HG03460 (cell line): ENCODE measurements around the gene DUSP2.
"Not testable (repeated sequence)": the region's sequence is repeated elsewhere in the genome, so short reads cannot be mapped to it uniquely, and the experiment has no call there.

Experiments
- ATAC-seq: cut with Tn5 transposase; IDR thresholded peaks from one replicate; pipeline ENCODE4 v1.9.1; 2021; ENCODE audit not compliant: unreplicated experiment

DUSP2 gene

DNA sequence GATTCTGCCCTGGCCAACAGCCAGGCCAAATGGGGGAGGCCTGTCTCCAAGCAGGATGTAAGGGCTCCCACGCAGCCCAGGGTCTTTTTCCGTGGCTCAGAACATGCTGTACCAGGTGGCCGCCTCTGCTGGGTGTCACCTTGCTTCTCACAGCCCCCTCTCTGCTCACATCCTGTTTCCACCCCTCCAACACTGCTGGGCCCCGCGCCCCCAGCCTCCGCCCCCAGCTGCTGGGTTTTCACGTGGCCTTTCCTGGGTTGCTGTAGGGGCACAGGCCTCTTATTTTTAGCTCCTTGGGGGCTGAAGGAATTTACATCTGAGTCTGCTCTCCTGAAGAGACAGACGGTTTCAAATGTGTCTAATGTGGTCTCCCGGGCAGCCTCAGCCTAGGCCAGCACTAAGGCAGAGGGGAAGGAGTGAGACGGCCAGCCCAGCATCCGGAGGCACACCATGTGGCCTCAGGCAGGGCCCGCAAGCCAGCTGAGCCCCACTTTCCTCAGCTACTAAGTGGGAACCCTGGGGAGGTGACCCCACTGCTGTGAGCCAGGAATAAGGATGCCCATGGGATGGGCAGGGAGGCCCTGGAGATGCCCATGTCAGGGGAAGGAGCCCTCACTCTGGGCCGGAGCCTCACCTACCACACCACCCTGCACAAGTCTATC is 18.7 kb upstream of the DUSP2 start:
- ATAC-seq, result peak; percentile 66

DNA sequence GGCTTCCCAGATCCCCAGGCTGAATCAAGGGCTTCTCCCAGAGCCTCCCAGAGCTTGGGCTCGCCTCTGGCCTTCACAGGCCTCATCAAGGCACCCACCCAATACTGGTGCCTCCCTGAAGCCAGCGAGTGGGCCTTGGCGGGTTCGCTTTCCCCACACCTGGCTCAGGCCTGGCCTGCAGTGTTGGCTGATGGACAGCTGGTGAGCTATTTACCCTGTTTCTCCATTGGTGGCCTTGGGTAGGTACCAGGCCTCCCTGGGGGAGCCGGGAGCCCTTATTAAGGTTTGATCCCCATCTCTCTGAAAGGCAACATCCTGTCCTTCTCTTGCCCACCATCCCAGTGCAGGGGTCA is 18.2 kb upstream of the DUSP2 start:
- ATAC-seq, result no peak

DNA sequence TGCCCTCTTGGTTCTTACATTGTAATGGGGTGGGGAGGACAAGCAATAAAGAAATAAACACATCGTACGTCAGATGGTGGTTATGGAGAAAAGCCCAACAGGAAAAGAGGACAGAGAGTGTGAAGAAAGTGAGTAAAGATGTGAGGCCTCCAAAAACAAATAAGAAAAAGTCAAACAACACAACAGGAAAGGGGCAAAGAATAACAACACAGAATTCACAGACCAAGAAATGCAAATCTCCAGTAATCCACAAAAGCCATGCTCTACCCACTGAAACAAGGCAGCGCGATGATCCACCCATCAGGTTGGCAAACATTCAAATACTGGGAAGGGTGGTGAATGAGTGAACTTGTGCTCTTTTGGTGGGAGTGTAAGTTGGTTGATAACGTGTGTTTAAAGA is 16.7 kb upstream of the DUSP2 start:
- no peak for ATAC-seq

DNA sequence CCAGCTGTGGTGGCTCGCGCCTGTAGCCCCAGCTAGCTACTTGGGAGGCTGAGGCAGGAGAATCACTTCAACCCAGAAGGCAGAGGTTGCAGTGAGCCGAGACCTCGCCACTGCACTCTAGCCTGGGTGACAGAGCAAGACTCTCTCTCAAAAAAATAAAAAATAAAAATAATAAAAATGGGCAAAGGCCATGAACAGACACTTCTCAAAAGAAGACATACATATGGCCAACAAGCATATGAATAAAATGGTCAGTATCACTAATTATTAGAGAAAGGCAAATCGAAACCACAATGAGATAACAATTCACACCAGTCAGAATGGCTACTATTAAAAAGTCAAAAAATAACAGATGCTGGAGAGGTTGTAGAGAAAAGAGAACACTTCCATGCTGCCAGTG is 15.1 kb upstream of the DUSP2 start:
- ATAC-seq, result not testable (repeated sequence)

DNA sequence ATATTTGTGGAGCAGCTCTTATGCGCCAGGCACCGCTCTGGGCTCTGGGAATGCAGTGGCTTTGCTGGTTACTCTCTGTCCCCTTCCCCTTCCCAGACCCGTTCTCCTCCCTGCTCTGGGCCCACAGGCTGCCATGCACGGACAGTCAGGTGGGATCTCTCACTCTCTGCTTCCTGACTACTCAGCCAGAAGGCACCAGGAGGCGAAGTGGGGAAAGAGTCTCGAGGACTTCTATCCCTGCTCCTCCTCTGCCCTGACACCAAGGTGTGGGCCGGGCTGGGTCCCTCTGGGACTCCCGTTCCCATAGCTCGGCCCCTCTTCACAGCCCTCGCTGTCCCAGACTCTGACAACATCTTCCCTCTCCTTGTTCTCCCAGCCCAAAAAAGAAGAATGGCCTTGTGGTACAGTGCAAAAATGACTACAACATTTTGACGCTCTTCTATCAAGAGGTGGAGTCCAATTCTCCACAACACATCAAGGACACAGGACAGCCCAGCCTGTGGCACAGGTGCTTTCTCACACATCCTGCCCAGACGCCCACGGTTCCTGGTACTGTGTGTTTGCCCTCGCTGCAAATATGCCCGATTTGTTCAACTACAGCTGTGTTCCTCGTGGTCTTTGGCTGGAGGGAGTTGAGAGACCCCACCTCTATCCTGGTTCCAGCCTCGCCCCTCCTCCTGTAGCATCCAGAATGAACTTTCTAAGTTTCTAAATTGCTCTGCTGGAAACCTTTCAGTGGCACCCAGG is 14.0 kb upstream of the DUSP2 start:
- ATAC-seq, result no peak

DNA sequence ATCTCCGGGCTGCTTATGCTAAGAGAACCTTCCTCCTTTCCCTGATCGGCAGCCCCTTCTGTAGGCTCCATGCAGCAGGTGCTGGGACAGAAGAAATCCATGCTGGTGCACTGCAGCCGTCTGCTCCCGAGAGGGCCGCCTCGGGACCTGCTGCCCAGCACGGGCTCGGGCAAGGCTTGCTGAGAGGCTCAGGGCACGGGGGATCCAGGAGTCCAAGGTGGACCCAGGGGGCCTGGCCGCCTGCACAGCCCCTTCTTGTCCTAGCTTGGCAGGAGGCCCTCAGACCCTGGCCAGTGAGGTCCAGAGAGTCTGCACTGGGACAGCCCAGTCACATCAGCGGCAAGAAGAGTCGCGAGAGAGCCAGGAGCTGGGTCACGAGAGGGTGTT is 13.3 kb upstream of the DUSP2 start:
- no peak for ATAC-seq

DNA sequence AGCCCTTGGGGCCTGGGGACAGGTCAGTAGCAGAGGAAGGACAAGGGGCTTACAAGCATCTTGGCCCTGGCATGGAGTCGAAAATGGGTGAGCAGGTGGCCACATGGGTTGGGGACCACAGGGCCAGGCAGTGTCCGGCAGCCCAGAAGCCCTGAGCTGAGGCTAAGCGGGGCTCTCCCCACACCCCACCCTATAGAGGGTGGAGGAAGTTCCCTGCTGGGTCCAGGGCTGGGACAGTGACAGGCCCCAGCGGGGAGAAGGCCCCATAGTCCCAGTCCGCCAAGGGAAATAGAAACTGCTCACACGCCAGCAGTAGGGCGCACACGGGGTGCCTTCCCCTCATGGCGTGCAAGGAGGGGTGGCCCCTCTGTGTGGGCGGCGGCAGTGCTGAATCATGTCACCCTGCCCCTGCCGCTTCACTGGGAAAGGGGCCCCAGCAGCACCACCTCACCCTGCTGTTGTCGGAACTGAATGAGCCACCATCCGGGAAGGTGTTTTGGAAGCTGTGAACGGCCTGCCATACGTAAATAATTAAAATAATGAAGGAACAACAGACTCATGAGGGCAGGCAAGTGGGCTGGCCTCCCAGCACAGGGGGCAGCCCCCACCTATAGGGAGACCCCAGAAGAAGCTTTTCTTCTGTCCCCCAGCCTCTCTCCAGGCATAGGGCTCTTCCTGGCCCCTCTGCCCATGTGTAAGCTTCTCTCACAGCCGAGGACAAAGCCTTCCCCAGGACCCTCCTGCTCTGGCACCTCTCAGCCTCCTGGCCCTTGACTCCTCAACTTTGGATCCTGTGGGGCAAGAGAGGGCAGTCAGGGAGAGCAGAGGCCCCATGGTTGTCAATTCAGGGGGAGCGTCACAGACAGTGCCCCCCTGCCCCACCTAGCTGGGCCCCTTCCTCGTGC is 12.7 kb upstream of the DUSP2 start:
- ATAC-seq, result peak; percentile 52

DNA sequence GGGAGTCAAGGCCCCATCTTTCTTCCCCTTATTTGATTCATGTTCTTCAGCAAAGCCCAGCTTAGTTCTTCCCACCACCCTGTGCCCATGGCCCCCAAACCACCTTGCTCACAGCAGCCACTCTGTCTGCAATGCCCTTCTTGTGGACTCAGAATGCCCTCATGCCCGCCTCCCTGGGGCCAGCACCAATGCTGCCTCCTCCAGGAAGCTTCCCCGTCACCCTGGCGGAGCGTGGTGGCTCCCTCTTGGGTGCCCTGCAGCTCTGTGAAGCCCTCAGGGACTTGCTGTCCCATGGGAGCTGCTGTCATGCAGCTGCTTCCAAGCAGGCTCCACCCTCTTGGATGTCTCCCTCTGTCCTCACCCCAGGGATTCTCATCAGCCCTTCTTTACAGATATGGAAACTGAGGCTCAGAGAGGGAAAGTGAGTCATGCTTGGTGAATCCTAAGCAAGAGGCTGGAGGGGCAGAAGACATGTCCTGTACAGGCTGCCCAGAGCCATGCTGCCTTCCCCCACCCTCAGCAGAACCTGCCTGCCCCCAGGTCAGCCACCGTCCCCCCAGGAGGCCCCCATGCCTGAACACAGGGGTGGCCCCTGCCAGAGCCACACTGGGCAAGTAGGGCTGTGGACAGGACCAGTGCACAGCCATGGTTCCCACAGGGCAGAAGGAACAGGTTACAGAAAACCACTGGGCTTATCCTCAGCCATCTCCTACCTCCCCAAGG is 11.8 kb upstream of the DUSP2 start:
- peak; percentile 48 for ATAC-seq

DNA sequence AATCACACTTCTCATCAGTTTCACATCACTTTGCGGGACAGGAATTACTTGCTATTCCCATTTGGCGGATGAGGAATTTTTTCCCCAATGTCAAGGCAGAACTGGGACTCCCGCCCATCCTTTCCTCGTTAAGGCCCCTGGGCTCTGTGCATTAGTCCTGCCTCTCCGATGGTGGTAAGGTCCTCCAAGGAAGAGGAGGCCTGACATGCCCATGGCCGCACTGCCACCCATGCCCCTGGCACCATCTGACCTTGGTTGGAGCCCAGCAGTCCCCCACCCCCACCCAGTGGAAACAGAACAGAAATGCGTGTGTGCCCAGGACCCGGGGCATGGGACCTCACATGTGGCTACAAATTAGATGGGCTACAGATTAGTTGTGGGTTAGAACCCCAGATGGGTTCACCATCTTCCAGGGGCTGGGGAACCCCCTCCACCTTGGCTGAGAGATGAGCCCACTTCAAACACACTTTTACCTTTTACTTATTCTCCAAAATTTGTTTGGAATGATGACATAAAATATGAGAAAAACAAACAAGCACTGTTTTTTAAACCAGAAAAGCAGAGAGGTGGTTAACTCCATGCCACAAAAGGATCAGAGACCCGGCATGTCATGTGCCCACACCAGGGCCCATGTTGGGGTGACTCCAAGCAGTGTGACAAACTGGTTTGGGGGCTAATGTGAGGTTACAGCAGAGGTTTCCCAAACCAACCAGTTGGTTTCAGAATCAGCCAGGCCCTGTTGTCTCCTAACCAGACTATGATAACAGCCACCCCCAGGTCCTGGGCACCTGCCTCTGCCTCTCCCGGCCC is 11.0 kb upstream of the DUSP2 start:
- no peak for ATAC-seq

DNA sequence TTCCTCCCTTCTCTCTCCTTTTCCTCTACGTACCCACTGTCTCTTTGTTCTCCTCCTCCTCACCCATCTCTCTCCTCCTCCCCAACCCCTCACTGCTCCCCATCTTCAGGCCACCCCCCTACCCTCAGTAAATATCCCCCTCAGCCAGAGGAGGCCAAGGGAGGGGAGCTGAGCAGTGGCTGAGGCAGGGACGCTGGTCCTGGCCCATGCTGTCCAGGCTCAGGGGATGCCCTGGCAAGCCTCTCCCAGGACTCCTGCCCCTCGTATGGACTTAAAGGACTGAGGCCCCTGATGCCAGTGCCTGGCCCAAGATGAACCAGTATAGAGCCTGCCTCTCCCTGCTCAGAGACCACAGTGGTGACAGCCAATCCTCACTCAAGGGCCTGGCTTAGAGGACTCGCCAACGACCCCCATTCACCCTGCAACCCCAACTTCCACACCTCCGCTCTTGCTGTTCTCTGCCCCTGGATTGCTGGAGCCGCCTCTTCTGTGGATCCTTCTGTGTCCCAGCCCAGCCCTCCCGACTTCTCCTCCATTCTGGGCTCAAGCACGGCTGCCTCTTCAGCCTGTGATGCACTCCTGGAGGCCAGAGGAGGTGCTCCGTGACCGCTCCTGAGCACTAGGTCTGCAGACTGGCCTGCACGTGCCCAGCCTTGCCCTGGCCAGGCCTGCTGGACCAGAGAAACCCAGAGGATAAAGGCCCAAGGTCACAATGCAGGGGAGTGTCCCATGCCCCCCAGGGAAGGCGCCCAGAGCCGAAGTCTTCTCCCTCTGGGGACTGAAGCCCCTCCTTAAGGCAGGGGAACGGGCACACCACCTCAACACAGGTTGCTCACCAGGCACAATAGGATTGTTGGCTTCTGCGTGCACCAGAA is 9.5 kb upstream of the DUSP2 start:
- ATAC-seq, result no peak

DNA sequence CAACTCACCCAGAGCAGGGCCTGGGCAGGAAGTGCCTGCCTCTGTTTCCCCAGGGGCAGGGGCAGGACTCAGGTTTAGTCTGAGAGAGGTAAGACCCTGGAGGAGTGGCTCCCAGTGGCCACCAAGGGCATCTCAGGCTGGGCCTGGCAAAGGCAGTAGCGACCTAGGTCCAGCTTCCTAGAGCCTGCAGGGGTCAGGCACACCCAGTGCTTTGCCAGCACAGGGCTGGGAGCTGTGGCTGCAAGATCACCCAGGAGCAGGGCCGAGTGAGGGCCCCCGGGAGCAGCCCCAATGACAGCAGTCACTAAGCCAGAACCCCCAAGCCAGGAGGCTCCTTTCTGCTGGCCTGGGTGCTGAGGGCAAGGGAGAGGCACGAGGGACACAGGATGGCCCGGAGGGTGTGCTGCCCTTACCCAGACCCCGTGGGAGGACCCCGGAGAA is 8.8 kb upstream of the DUSP2 start:
- no peak for ATAC-seq

DNA sequence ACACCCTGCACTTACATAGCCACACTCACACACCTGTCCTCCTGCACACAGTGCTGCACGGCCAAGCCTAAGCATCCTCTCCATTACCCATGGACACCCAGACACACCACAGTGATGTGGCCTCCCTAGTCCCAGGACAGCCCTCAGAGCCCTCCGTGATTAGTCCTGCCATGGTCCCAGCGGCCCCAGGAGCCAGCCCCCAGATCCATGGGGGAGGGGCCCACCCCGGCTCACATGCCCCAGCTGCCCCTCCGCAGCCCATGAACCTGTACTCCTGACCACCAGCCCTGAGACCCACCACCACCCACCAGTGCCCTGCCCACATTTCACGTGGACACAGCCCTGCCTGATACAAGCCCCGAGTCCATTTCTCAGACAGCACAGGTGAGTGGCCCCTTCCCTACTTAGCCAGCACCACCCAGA is 8.1 kb upstream of the DUSP2 start:
- no peak for ATAC-seq

DNA sequence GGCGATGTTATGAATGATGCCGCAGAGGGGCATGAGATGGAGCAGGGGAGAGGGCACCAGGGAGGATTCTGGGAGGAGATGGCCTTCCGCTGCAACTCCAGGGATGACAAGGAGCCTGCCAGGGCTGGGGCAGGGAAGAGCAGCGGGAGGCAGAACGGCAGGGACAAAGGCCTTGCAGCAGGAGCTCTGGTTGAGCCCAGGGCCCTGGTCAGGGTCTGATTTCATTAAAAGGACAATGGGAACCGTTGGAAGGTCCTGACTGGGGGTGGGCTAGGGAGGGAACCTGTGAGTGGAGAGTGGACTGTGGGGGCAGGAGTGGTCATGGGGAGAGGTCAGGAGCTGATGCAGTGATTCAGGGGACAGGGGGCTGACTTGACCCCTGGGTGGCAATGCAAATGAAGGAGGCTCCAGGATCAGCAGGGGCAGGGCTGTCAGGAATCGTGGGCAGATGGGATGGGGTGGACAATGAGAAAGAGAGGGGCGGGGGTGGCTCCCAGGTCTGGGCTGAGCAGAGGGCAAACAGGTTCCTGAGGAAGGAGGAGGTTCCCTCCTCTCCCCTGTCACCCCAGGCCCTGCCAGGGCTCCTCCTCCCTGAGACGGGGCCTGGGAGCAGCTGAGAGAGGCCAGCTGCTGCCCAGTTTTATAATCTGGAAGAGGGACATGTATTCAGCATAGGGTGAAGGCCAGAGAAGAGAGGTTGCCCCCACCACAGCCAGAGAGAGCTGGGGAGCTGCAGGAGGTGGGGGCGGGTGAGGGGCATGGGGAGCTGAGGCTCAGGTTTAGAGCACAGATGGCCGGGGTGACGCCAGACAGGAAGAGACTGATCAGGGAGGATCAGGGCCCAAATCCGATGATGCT is 7.3 kb upstream of the DUSP2 start:
- no peak for ATAC-seq

DNA sequence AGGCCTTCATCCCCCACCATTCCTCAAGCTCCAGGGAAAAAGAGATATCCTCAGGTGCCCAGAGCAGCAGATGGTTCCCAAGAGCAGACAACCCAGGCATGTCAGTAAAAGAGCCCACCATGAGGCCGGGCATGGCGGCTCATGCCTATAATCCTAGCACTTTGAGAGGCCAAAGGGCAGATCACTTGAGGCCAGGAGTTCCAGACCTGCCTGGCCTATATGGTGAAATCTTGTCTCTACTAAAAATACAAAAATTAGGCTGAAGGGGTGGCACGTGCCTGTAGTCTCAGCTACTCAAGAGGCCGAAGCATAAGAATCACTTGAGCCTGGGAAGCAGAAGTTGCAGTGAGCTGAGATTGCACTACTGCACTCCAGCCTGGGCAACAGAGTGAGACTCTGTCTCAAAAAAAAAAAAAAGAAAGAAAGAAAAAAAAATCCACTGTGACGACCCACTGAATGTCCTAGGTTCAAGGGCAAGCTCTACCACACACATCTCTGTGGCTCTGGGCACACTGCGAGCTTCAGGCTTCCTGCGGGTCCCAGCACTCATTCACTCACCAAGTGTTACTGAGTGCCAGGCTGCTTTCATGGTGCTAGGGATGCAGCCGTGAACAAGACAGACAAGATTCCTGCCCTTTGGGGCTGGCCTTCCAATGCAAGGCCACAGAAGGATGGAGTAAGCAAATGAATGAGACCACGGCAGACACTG is 6.5 kb upstream of the DUSP2 start:
- no peak for ATAC-seq

DNA sequence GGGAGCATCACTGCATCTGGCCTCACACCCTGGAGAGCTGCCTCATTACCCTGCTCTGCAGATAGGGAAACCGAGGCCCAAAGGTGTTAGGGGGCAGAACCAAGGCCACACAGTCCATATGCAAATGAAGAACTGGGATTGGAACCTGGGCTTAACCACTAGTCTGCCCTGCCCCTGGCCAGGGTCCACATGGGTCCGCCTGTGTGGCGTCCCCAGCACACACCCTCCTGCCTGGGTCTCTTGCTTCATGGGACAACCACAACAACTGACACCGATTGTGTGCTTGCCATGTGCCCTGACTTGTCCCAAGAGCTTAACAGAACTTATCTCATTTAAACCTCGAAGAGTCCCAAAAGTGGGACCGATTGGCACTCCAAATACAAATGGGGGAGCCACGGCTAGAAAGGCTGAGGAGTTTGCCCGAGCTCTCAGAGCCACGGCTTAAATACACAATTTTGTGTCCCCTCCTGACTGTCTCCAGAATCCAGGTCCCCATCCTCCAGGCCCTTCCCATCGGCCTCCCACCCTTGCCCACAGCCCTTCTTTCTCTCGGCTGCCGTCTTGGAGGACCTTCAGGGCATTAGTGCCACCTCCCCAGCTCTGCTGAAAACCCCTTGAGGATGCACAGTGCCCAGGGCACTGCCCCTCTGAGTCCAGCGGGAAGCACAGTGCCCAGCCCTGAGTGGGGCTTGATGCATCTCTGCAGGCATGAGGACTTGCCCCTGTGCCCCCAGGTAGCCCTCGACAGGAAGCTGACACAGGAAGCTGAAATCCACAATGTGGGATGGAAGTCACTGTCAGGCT is 5.8 kb upstream of the DUSP2 start:
- no peak for ATAC-seq

DNA sequence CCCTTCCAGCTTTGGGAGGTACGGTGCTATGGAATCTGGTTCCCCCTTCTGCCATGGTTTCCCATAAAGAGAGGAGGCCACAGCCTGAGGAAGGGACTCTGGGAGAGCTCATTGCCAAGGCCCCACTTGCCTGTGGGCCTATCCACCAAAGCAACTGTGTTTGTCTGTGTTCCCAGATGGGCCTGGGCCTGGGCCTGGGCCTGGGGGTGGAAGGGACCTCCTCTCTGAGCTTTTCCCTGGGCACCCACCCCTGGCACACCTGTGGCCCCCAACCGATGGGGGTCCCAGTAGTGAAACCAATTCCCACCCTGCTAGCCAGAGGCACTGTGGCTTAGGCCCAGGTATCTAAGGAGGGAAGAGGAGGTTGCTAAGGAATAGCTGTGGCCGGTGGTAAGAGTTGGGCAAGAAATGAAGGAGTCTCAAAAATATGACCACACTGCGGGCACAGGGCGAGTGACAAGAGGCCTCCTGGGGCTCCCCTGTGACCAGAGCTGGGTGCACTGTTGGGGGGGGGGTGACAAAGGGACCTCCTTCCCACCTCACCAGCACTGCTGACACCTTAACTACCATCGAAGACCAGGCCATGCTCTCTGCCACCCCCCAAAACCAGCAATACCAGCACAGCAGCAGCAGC is 4.9 kb upstream of the DUSP2 start:
- ATAC-seq, result no peak
